HFF-Myc (cell line): ENCODE data around the gene RCOR3.
A peak's percentile ranks its signal among the peaks of the same experiment; 100 is the strongest.
"Not testable (repeated sequence)": the region's sequence is repeated elsewhere in the genome, so short reads cannot be mapped to it uniquely, and the experiment has no call there.

Source experiments
- DNase-seq: peaks from one replicate; pipeline ENCODE4 v3.0.0-alpha.2; 2011; ENCODE audit warnings: low read depth; ENCODE audit errors: extremely low read depth
- H3K4me3 ChIP-seq: replicated peaks from 2 replicates; pipeline ENCODE4 v1.5.1; 2011; ENCODE audit warnings: low read depth, mild to moderate bottlenecking, control low read depth, low read length
- TF ChIP-seq, protein P1 (sequence below): IDR thresholded peaks from 2 replicates; pipeline ENCODE4 v1.5.1; 2012; ENCODE audit warnings: mild to moderate bottlenecking, low read depth, low read length, control low read depth; ENCODE audit errors: missing control alignments

The RCOR3 gene

DNA sequence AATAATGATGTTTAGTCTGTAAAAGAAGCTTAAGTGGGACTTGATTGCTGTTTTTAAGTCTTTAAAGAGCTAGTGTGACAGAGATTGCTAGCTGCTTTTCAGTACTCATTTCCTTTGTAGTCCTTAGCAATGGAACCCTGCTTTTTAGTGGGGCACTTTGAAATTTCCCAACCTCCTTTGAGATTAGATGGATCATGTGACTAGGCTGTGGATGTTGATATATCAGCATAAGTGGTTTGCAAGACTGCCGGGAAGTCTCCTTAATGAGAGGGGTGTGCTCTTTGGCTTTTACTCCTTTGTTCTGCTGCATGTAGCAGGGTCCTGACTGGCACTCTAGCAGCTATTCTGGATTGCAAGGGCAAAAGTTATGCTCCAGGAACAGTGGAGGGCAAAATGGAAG, 11.2 kb upstream of the RCOR3 start:
- TF ChIP-seq, protein P1, sequence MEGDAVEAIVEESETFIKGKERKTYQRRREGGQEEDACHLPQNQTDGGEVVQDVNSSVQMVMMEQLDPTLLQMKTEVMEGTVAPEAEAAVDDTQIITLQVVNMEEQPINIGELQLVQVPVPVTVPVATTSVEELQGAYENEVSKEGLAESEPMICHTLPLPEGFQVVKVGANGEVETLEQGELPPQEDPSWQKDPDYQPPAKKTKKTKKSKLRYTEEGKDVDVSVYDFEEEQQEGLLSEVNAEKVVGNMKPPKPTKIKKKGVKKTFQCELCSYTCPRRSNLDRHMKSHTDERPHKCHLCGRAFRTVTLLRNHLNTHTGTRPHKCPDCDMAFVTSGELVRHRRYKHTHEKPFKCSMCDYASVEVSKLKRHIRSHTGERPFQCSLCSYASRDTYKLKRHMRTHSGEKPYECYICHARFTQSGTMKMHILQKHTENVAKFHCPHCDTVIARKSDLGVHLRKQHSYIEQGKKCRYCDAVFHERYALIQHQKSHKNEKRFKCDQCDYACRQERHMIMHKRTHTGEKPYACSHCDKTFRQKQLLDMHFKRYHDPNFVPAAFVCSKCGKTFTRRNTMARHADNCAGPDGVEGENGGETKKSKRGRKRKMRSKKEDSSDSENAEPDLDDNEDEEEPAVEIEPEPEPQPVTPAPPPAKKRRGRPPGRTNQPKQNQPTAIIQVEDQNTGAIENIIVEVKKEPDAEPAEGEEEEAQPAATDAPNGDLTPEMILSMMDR, result no peak
- no peak for DNase-seq
- H3K4me3 ChIP-seq, result no peak overlapping the region

DNA sequence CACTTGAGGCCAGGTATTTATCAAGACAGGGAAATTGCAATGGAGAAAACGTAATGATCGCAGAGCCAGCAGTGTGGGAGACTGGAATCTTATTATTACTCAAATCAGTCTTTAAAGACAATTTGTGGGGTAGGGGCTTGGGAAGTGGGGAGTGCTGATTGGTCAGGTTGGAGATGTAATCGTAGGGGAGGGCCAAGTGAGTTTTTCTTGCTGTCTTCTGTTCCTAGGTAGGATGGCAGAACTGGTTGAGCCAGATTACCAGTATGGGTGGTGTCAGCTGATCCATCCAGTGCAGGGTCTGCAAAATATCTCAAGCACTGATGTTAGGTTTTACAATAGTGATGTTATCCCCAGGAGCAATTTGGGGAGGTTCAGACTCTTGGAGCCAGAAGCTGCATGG, 9.6 kb upstream of the RCOR3 start:
- not testable (repeated sequence) for H3K4me3 ChIP-seq, DNase-seq

DNA sequence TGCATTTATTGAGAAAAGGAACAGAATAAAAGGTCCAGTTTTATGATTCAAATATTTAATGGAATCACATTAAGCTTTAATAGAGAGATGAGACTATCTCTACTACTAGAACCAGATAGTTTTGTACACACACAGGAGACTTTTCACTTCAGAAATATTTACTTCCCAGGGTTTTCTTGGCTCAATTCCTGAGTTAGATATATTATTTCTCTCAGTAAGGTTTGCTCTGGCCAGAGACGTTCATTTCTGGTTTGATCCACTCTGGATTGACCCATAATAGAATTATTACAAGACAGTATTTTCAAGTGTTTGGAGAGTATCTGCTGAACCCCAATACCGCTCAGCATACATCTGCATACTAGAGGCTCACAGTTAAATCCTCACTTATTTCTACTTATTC, 1.3 kb upstream of the RCOR3 start:
- DNase-seq, result no peak
- H3K4me3 ChIP-seq, result peak overlapping the region; percentile 86
- TF ChIP-seq, protein P1, result no peak

DNA sequence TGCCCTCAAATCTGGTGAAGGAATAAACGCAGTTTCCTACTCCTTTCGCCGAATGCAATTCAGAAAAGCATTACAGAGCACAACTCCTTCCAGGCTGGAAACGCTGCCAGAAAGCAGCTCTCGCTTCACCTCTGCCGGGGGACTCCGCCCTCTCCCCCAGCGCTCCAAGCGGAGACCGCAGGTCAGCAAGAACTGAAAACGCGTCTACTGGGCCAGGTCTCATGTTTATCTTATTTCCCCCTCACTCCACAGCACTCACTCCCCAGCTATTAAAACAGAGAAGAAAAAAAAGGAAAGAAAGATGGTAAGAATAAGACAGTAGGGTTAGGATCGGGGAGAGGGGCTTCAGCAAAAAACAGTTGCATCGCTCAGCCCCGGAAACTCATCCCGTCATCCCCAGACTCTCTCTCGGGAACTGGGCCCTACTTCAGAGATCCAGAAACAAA, 833 bp upstream of the RCOR3 start:
- H3K4me3 ChIP-seq, result peak overlapping the region; percentile 86
- TF ChIP-seq, protein P1, result no peak
- DNase-seq, result peak; percentile 54

DNA sequence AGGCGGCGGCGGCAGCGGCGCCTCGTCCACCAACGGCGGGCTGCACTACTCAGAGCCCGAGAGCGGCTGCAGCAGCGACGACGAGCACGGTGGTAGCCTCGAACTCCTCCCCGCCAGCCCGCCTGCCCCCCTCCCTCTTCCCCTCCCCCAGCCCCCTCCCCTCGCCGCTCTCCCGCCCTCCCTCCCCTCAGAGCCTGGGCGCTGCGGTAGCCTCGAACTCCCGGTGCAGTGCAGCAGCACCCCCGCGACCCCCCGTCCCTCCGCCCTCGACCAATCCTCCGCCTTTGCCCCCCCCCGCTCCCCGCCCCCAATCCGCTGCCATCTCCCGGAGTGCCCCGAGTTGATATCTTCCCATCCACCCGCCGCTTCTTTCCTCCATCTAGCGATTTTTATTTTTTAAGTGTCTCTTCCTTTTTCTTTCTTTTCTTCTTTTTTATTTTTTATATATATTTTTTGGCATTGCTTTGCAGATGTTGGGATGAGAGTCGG, 516 bp downstream of the RCOR3 start:
- H3K4me3 ChIP-seq, result peak overlapping the region; percentile 86
- DNase-seq, result peak; percentile 25
- TF ChIP-seq, protein P1, result no peak

DNA sequence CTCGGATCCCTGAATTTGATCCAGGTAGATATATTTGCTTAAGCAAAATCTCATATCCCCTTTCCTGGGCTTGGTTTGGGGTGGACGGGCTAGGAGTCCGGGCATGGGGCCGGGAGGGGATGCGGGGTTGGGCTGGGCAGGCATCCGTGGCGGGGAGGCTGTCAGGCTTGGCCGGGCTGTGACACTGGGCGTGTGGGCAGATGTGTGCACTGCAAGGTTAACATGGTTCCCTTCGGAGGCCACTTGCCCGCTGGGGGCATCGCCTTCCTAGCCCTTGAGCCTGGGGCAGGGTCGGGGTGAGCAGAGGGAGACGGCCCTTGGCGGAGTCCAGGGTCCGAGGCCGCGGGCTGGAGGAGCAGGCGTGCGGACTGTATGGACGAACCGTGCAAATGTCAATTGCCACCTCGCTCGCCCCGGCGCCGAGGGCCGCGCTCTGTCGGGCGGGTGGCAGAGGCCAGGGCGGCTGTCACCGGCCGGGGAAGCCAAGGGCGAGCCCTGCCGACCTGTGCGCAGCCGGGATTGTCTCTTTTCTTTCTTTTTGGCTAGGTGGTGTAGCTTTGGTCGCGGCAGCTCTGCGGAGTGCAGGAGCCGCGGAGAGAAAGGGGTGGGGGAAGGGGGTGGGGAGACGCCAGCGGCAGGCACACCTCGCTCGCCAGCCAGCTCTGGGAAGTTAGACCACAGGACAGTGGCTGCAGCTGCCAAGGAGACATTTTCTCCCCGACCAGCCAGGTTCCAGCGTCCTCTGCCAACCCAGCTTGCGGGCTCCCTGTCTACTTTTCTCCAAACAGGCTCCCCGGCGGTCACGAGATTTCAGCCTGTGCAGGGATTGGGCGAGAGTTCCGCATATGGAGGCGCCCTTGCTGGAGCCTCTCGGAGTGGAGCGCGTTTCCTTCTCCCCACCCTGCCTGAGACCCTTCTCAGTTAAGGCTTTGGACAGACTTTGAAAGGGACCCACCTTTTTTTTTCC, 1.3 kb downstream of the RCOR3 start:
- peak; percentile 22 for DNase-seq
- TF ChIP-seq, protein P1, result no peak
- peak overlapping the region; percentile 86 for H3K4me3 ChIP-seq

DNA sequence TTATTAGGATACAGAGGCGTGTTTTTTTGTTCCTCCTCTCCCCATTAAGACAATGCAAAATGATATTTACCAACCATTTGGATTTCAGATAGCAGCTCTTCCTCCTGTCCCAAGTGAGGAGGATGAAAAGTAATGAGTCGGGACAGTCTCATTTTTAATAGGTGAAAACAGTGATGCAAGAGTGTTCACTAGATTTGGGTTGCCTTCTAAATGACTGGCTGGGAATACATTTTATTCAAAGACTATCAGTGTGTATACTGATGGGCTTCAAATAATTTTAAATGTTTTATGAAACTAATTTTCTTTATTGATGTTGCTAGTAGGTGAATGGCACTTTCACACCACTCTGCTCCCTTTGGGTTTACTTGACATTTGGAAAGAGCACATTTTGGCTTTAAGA, 2.1 kb downstream of the RCOR3 start:
- no peak for DNase-seq
- peak overlapping the region; percentile 86 for H3K4me3 ChIP-seq
- TF ChIP-seq, protein P1, result no peak

DNA sequence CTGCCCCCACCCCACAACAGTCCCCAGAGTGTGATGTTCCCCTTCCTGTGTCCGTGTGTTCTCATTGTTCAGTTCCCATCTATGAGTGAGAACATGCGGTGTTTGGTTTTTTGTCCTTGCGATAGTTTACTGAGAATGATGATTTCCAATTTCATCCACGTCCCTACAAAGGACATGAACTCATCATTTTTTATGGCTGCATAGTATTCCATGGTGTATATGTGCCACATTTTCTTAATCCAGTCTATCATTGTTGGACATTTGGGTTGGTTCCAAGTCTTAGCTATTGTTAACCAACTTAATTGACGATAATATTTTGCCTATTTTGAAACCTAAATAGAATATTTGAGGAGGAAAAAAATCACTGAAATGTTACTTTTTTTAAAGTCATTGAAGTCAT, 3.9 kb downstream of the RCOR3 start:
- not testable (repeated sequence) for DNase-seq, H3K4me3 ChIP-seq
